Measurements from ENCODE around the gene SWSAP1.

DNA sequence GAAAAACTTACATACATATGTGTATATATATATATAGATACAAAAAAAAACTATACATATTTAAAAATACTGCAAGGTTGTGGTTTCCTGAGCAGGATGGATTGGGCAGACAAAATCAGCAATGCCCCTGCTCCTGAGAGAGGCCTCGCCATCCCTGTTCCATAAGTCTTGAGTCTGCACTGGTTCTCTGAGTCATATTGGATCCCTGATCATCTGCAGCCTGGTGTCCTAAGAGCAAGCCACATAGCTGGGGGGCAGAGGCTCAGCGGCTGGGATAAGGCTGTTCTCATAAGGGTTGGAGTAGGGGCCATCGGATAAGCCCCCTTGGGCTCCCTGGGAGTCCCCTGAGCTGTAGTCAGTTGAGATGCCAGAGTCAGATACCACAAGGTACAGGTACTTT, 3.3 kb downstream of the SWSAP1 start:
- TF ChIP-seq, protein P1, sequence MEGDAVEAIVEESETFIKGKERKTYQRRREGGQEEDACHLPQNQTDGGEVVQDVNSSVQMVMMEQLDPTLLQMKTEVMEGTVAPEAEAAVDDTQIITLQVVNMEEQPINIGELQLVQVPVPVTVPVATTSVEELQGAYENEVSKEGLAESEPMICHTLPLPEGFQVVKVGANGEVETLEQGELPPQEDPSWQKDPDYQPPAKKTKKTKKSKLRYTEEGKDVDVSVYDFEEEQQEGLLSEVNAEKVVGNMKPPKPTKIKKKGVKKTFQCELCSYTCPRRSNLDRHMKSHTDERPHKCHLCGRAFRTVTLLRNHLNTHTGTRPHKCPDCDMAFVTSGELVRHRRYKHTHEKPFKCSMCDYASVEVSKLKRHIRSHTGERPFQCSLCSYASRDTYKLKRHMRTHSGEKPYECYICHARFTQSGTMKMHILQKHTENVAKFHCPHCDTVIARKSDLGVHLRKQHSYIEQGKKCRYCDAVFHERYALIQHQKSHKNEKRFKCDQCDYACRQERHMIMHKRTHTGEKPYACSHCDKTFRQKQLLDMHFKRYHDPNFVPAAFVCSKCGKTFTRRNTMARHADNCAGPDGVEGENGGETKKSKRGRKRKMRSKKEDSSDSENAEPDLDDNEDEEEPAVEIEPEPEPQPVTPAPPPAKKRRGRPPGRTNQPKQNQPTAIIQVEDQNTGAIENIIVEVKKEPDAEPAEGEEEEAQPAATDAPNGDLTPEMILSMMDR (conservative IDR thresholded peaks at IDR 0.05; ENCODE audit: low read depth in 2 of 2) = no peak
- no peak for TF ChIP-seq EZH2phosphoT487 (IDR thresholded peaks at IDR 0.05; ENCODE audit: unreplicated experiment)
- no peak for TF ChIP-seq EZH2 (IDR thresholded peaks at IDR 0.05; ENCODE audit: low read depth, unreplicated experiment)

All from GM23338 (cell line).